ENCODE measurements around the gene CPNE1.

GRCh38 chr20:35663516-35664465, 909 bp downstream of the CPNE1 start:
- TF ChIP-seq, protein P1, sequence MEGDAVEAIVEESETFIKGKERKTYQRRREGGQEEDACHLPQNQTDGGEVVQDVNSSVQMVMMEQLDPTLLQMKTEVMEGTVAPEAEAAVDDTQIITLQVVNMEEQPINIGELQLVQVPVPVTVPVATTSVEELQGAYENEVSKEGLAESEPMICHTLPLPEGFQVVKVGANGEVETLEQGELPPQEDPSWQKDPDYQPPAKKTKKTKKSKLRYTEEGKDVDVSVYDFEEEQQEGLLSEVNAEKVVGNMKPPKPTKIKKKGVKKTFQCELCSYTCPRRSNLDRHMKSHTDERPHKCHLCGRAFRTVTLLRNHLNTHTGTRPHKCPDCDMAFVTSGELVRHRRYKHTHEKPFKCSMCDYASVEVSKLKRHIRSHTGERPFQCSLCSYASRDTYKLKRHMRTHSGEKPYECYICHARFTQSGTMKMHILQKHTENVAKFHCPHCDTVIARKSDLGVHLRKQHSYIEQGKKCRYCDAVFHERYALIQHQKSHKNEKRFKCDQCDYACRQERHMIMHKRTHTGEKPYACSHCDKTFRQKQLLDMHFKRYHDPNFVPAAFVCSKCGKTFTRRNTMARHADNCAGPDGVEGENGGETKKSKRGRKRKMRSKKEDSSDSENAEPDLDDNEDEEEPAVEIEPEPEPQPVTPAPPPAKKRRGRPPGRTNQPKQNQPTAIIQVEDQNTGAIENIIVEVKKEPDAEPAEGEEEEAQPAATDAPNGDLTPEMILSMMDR (IDR thresholded peaks at IDR 0.05), result no peak
- no peak for TF ChIP-seq POLR2A (IDR thresholded peaks at IDR 0.05)
